Neutrophil (primary cell): ENCODE results near the gene CLSTN2.

ENCODE experiments used
- H3K27ac ChIP-seq: fragments of 200-600 bp; sonication (generic); 2 replicates; pipeline ENCODE4 v1.5.1; 2016; ENCODE audit warnings: mild to moderate bottlenecking, moderate library complexity
- H3K27me3 ChIP-seq: fragments of 200-600 bp; sonication (generic); 2 replicates; pipeline ENCODE4 v1.6.0; 2016; ENCODE audit warnings: mild to moderate bottlenecking
- H3K36me3 ChIP-seq: fragments of 200-600 bp; sonication (generic); 2 replicates; pipeline ENCODE4 v1.5.1; 2017
- H3K4me1 ChIP-seq, 2 experiments: fragments of 200-600 bp in 1 of 2; sonication (generic) in 1 of 2; 1 replicate in 1 of 2; 2 replicates in 1 of 2; pipeline versions ENCODE4 v1.5.1 to v1.6.1; 2013 to 2016; ENCODE audit warnings: low read depth in 1 of 2, low read length in 1 of 2, mild to moderate bottlenecking in 1 of 2, moderate library complexity in 1 of 2; ENCODE audit not compliant: control insufficient read depth in 1 of 2, insufficient read depth in 1 of 2
- H3K4me3 ChIP-seq, 2 experiments: fragments of 200-600 bp in 1 of 2; sonication (generic) in 1 of 2; 1 replicate in 1 of 2; 2 replicates in 1 of 2; pipeline ENCODE4 v1.5.1; 2013 to 2016; ENCODE audit warnings: low read depth in 1 of 2, low read length in 1 of 2, mild to moderate bottlenecking in 1 of 2, moderate library complexity in 1 of 2
- H3K9me3 ChIP-seq: fragments of 200-600 bp; sonication (generic); 2 replicates; pipeline ENCODE4 v1.5.1; 2016
- TF ChIP-seq, protein P1 (sequence below): fragments of 200-600 bp; sonication (generic); IDR thresholded peaks from 2 replicates; pipeline ENCODE4 v1.5.1; 2016; ENCODE audit warnings: antibody characterized with exemption

CLSTN2 gene

DNA sequence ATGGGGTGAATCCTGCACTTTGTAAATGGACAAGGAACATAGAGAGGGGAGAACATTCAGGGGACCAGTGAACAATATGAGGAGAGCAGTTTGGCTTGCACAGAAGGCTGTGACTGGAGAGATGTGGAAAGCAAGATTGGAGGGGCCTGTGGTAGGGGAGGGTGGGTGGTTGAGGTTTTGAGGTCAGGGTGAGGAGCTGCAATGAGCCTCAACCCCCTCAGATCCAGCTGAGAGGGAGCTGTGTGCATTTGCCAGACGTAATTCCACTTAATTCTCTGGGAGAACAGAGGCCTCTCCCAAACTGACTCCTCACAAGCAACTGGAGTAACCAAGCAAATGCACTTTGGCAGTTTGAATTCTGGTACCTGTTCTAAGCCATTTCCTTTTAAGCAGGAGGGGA, 489.7 kb downstream of the CLSTN2 start:
- Histone ChIP-seq H3K9me3 (no peaks in the 10 kb centered on the region), H3K36me3 (no peaks in the 10 kb centered on the region), H3K27me3 (no peaks in the 10 kb centered on the region), H3K4me1 (no peaks in the 10 kb centered on the region), H3K4me3 (no peak overlapping the region), H3K27ac (no peak overlapping the region)
- TF ChIP-seq, protein P1, sequence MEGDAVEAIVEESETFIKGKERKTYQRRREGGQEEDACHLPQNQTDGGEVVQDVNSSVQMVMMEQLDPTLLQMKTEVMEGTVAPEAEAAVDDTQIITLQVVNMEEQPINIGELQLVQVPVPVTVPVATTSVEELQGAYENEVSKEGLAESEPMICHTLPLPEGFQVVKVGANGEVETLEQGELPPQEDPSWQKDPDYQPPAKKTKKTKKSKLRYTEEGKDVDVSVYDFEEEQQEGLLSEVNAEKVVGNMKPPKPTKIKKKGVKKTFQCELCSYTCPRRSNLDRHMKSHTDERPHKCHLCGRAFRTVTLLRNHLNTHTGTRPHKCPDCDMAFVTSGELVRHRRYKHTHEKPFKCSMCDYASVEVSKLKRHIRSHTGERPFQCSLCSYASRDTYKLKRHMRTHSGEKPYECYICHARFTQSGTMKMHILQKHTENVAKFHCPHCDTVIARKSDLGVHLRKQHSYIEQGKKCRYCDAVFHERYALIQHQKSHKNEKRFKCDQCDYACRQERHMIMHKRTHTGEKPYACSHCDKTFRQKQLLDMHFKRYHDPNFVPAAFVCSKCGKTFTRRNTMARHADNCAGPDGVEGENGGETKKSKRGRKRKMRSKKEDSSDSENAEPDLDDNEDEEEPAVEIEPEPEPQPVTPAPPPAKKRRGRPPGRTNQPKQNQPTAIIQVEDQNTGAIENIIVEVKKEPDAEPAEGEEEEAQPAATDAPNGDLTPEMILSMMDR, result no peak

DNA sequence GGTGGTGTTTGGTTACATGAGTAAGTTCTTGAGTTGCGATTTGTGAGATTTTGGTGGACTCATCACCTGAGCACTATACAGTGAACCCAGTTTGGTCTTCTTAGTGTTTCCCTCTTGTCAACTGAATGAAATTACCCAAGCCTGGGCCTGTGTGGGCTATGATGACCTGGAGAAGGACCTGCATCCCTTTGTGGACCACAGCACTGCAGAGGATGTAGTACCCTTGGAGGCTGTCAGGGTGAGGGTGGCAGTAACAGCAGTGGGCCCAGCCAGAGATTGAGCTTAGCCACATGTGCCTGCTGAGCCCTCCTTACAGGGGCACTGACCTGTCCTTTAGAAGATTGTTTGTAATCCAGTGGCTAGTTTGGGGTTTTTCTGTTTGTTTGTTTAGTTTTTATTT, 492.8 kb downstream of the CLSTN2 start:
- no peak overlapping the region for H3K4me3 ChIP-seq
- H3K27ac ChIP-seq, result no peak overlapping the region
- no peaks in the 10 kb centered on the region for H3K36me3 ChIP-seq
- H3K9me3 ChIP-seq, result no peaks in the 10 kb centered on the region
- H3K27me3 ChIP-seq, result no peaks in the 10 kb centered on the region
- TF ChIP-seq, protein P1, result no peak
- H3K4me1 ChIP-seq, result no peaks in the 10 kb centered on the region

DNA sequence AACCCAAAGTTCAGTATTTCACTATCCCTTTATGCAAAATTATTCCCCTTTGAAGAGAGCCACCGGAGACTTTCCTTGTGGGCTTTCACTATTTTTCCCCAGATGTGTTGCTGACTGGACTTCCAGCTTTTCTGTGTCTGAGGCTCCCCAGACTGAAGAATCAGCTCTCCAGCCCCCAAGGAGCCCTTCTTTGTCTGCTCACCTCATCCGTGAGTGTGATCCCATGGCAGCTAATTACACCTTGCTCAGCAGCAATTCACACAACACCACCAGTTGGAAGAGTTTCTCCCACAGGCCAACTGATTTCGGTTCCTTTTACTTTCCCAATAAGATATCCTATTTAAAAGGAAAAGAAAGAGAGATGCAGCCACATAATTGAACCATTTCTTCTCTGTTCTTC, 493.4 kb downstream of the CLSTN2 start:
- TF ChIP-seq, protein P1, result no peak
- H3K4me3 ChIP-seq, result no peak overlapping the region
- H3K27ac ChIP-seq, result no peak overlapping the region
- no peaks in the 10 kb centered on the region for H3K4me1 ChIP-seq
- H3K36me3 ChIP-seq, result no peaks in the 10 kb centered on the region
- H3K9me3 ChIP-seq, result no peaks in the 10 kb centered on the region
- no peaks in the 10 kb centered on the region for H3K27me3 ChIP-seq

DNA sequence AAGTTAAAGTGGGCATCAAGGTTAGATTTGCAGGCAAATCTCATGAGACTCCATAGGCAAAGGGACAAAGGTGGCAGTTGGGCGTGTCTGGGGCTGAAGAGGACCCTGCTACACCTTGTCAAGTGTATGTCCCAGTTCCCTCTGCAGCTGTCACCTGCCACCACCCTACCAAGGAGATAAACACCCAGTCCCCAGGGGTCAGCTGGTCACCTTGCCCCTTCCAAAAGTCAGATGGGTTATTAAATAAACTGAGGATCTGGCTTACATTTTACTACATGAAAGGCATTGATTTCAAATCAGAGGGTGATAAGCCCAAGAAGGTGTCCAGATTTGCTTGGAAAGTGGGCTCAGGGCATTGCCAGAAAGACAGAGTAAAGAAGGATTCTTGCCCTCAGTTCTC, 494.8 kb downstream of the CLSTN2 start:
- Histone ChIP-seq H3K9me3 (no peaks in the 10 kb centered on the region), H3K4me3 (no peak overlapping the region), H3K27me3 (no peaks in the 10 kb centered on the region), H3K36me3 (no peaks in the 10 kb centered on the region), H3K4me1 (no peaks in the 10 kb centered on the region), H3K27ac (no peak overlapping the region)
- TF ChIP-seq, protein P1, result no peak

DNA sequence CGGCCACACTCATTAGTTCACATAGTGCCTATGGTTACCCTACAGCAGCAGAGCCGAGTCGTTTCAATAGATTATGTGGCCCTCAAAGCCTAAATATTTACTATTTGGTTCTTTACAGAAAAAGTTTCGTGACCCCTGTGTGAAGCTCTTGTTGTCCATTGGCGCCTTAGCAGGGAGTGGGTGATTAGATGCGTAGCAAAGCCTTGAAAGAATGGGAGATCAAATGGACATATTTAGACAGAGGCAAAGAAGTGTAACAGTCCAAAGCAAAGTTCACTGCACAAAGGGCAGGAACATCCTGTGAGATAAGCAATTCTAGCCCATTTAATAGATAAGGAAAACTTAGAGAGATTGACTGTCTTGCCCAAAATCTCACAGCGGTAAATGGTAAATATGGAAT, 495.5 kb downstream of the CLSTN2 start:
- Histone ChIP-seq H3K36me3 (no peaks in the 10 kb centered on the region), H3K27me3 (no peaks in the 10 kb centered on the region), H3K27ac (no peak overlapping the region), H3K4me3 (no peak overlapping the region), H3K9me3 (no peaks in the 10 kb centered on the region), H3K4me1 (no peaks in the 10 kb centered on the region)
- TF ChIP-seq, protein P1, result no peak

DNA sequence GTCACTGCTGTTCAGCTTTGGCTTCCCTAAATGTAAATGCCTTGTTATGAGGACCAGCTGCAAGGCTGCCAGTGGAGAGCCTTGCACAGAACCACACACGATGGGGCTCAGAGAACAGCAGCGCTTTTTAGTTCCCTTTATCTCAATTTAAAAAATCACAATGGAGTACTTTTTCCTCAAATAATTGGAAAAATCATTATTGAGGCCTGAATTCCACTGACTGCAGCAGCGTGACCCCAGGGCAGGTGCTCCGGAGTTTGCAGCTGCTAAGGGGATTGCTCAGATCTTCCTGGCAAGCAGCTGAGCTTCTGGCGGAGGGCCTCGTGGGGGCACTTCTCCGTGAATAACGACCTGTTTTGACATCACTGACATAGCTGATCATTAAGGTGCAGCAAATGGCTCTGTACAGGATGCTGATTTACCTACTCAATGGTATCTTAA, 497.3 kb downstream of the CLSTN2 start:
- Histone ChIP-seq H3K4me1 (no peaks in the 10 kb centered on the region), H3K9me3 (no peaks in the 10 kb centered on the region), H3K4me3 (no peak overlapping the region), H3K36me3 (no peaks in the 10 kb centered on the region), H3K27ac (no peak overlapping the region), H3K27me3 (no peaks in the 10 kb centered on the region)
- TF ChIP-seq, protein P1, result no peak
